ENCODE data around the gene PRKN.

- TF ChIP-seq CTCF (IDR thresholded peaks at IDR 0.05; ENCODE audit: poor library complexity, severe bottlenecking): no peak
- no peak for TF ChIP-seq EP300 (conservative IDR thresholded peaks at IDR 0.05; ENCODE audit: poor library complexity, severe bottlenecking)
- TF ChIP-seq POLR2AphosphoS5 (IDR thresholded peaks at IDR 0.05): no peak
- TF ChIP-seq MXI1 (conservative IDR thresholded peaks at IDR 0.05; ENCODE audit: poor library complexity, severe bottlenecking): no peak
Measured at GRCh38 chr6:161342039-161342438, 1385.5 kb downstream of the PRKN start.

Data from neural cell (in vitro differentiated cells).